ENCODE results near the gene CDC6.
A peak's percentile ranks its signal among the peaks of the same experiment; 100 is the strongest.
"Not testable (repeated sequence)": the region's sequence is repeated elsewhere in the genome, so short reads cannot be mapped to it uniquely, and the experiment has no call there.

Gene CDC6

GRCh38 chr17:40290629-40291280 is 3.1 kb downstream of the CDC6 start:
- DNase-seq (ENCODE audit: low spot score), result peak; percentile 74

GRCh38 chr17:40291281-40291664 is 3.6 kb downstream of the CDC6 start:
- DNase-seq (ENCODE audit: low spot score), result no peak

- DNase-seq (ENCODE audit: low spot score), result no peak
Observed at GRCh38 chr17:40293363-40293762, 5.7 kb downstream of the CDC6 start.

DNA sequence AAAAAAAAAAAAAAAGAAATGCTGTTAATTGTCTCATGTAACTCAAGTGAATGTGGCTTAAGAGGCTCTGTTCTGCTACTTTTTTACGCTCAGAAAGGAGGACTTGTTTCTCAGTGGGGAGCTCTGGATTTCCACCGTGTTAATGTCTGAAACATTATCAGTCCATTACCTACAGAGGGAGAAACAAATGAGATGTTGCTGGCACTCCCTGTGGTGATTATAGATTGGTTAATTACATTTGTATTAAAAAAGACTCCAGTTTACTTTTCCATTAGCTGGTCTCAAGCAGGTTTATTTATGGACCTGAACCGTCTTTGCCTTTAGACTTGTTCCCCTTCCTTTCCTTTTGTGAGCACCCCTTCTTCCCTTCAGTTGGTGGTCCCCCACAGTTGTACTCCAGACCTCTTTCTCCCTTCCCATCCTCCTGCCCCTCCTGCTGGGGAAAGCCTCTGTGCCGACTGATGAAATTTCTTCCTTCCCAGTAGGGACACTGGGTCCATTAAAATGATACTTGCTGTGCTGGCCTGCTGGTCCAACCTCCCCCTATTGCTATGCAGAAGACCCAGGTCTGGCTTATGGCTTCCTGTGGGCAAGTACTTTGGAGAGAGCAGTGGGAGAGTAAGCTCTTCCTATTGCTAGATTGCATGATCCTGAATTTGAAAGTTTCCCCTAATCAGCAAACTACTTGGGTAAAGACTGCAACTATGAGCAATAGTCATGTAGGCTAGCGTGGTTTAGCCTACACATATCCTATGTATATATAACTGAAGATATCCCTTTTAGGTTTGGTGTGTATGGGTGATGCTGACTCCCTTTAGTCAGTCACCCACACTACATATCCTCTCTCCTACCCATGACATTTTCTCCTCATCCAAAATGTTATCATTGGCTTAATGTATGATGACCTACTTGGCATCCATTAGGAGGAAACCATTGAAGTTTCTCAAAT is 8.1 kb downstream of the CDC6 start:
- no peak for DNase-seq (ENCODE audit: low spot score)

DNA sequence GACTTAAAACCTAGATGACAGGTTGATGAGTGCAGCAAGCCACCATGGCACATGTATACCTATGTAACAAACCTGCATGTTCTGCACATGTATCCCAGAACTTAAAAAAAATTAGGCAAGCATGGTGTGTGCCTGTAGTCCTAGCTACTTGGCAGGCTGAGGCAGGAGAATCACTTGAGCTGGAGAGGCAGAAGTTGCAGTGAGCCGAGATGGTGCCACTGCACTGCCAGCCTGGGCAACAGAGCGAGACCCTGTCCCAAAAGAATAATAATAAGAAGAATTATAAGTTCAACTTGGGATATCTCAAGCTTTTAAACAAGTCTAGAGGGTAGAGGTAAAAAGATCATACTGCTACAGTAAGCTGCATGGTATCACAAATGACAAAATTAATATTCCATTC is 9.8 kb downstream of the CDC6 start:
- DNase-seq (ENCODE audit: low spot score), result no peak

DNA sequence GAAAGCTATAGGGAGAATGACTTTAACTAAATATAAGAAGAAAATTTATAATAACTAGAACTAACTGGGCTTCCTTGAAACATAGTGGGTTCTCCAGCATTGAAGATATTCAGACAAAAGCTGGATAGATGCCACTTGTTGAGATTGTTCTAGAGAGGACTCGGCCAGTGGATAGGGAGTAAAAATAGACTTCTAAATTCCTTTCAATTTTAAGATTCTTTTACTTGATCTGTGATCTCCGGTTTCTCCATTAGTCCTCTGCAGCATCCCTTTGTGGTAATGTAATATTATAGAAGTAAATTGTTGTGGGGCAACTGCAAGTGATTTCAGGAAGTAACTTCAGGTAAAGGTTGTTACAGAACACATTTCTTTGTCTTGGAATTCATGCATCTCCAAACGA is 11.0 kb downstream of the CDC6 start:
- DNase-seq (ENCODE audit: low spot score), result no peak

DNA sequence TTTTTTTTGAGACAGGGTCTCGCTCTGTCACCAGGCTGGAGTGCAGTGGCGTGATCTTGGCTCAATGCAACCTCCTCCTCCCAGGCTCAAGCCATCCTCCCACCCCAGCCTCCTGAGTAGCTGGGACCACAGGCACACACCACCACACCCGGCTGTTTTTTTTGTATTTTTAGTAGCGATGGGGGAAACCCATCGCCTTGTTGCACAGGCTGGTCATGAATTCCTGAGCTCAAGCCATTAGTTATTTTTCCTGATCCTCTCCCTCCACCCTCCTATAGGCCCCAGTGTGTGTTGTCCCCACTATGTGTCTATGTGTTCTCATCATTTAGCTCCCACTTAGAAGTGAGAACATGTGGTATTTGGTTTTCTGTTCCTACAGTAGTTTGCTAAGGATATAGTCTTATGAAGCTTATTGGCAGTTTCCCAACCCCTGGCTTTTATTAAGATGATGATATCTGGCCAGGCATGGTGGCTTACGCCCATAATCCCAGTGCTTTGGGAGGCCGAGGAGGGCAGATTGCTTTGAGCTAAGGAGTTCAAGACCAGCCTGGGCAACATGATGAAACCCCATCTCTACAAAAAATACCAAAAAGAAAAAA is 11.6 kb downstream of the CDC6 start:
- not testable (repeated sequence) for DNase-seq (ENCODE audit: low spot score)

- DNase-seq (ENCODE audit: low spot score), result no peak
Observed at GRCh38 chr17:40301315-40301714, 13.6 kb downstream of the CDC6 start.

DNA sequence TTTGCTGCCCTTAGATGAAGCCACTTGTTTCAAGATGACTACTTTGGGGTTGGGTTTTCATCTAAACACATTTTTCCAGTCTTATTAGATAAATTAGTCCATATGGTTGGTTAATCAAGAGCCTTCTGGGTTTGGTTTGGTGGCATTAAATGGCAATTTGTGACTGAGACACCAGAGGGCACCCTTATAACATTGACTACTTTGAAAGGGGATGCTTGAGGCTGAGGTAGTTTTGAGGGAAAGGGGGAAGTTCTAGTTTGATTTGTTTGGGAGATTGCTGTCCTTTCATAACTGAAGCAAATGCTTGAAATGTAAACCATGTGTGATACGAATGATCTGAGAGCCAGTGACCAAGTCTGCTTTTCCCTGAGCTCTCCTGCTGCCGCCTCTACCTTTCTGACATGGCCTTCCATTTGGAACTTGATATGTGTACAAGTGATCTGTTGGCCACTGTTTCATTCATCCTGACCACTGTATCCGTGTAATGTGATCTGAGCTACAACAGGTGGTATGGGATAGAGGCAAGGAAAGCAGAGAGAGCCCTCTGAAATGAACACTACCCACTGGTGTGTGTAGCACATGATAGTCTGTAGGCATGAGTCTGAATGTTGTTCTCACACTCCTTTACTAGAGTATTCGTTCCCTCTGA is 15.5 kb downstream of the CDC6 start:
- DNase-seq (ENCODE audit: low spot score), result peak; percentile 81

- no peak for DNase-seq (ENCODE audit: low spot score)
Observed at GRCh38 chr17:40303708-40304551, 16.3 kb downstream of the CDC6 start.

DNA sequence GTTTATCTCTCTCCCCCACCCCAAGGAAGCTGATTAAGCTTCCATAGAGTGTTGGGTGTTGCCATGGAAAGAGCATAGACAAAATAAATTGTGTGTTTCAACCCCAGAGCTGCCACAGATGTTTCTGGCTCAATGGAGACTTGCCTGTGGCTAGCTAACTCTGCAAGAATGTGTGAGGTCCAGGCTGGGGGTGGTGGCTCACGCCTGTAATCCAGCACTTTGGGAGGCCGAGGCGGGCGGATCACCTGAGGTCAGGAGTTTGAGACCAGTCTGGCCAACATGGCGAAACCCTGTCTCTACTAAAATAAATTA is 16.8 kb downstream of the CDC6 start:
- DNase-seq (ENCODE audit: low spot score), result not testable (repeated sequence)

- not testable (repeated sequence) for DNase-seq (ENCODE audit: low spot score)
Observed at GRCh38 chr17:40304866-40305265, 17.2 kb downstream of the CDC6 start.

DNA sequence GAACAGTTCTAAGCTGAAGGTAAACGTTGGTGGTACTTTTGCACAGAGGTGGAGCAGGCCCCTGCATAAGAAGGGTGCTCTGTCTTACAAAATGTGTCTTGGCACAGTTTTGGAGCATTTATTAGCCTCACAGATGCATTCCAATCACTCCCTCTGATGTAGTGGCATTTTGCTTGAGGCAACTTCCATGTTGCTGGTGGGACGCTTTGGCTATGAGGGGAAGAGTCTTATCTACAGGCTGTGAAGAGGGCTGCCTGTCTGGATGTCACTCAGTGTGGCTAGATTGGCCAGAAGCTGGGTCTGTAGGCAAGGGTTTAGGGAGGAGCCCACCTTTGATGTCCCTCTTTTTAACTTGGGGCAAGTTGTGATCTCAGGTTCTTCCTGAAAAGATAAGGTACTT is 18.7 kb downstream of the CDC6 start:
- no peak for DNase-seq (ENCODE audit: low spot score)

GRCh38 chr17:40307001-40307730 is 19.5 kb downstream of the CDC6 start:
- no peak for DNase-seq (ENCODE audit: low spot score)

GRCh38 chr17:40307740-40308239 is 20.1 kb downstream of the CDC6 start:
- DNase-seq (ENCODE audit: low spot score), result no peak

- peak; percentile 92 for DNase-seq (ENCODE audit: low spot score)
Observed at GRCh38 chr17:40309031-40309948, 21.6 kb downstream of the CDC6 start, which contains the start of gene RARA. RARA (plus strand) TSS chr17:40309180; CDS start chr17:40331219, 22,039 bp downstream.

- DNase-seq (ENCODE audit: low spot score), result peak; percentile 87
Observed at GRCh38 chr17:40309949-40310510, 22.4 kb downstream of the CDC6 start.

- peak; percentile 89 for DNase-seq (ENCODE audit: low spot score)
Observed at GRCh38 chr17:40310882-40311391, 23.3 kb downstream of the CDC6 start.

- peak; percentile 44 for DNase-seq (ENCODE audit: low spot score)
Observed at GRCh38 chr17:40311575-40311974, 23.9 kb downstream of the CDC6 start.
